Bone marrow (tissue), 2 donors: ENCODE measurements around the gene PRPF19.

ENCODE experiments used
- DNase-seq, 2 donors: peaks; one replicate each; lab custom pipeline; 2025; lab: John Stamatoyannopoulos, UW

Gene PRPF19

GRCh38 chr11:60937811-60938210 lies 31.4 kb upstream of the PRPF19 start:
- DNase-seq: no peak

- DNase-seq: no peak
These were observed 30.8 kb upstream of the PRPF19 start for GRCh38 chr11:60937144-60937527.

GRCh38 chr11:60936467-60937143 lies 30.2 kb upstream of the PRPF19 start:
- DNase-seq: no peak

DNA sequence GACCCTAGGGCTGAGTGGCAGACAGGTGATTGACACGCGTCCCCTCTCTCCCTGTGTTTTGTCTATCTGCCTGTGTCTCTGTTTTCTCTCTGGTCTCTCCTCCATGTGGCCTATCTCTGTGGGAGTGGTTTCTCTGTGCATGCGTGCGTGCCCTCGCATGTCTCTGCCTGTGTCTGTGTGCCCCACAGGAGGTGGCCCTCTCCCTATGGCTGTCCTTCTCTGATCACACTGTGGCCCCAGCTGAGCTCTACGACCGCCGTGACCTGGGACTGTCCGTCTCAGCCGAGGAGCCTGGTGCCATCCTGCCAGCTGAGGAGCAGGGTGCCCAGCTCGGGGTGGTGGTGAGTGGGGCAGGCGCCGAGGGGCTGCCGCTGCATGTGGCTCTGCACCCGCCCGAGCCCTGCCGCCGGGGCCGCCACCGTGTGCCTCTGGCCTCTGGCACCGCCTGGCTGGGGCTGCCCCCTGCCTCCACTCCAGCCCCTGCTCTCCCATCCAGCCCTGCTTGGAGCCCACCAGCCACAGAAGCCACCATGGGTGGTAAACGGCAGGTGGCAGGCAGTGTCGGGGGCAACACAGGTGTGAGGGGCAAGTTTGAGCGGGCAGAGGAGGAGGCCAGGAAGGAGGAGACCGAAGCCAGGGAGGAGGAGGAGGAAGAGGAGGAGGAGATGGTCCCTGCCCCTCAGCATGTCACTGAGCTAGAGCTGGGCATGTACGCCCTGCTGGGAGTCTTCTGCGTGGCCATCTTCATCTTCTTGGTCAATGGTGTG lies 29.5 kb upstream of the PRPF19 start:
- DNase-seq: no peak

GRCh38 chr11:60934790-60935605 lies 28.6 kb upstream of the PRPF19 start:
- DNase-seq: no peak

DNA sequence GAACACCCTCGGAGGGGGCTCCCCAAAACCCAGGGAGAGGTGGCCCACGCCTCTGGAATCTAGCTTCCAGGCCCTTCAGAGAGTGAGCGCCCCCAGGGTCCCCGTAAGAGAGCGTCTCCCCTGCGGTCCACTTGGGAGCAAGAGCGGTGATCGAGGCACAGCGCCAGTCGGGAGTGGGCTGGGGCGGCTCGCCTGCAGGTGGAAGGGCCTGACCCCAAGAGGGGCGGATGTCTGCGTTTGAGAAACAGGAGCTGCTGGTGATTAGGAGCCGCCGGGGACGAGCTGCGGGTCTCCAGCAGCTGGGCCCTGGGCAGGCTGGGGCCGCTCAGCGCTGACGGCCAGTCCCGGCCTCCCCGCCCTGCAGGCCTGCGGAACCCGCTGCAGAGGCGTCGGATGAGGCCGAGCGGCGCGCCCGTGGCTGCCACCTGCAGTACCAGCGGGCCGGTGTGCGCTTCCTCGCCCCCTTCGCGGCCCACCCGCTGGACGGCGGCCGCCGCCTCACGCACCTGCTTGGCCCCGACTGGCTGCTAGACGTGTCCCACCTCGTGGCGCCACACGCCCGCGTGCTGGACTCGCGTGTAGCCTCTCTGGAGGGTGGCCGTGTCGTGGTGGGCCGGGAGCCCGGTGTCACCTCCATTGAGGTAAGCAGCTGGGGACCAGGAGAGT lies 27.9 kb upstream of the PRPF19 start:
- no peak for DNase-seq

- DNase-seq: no peak
These were observed 27.2 kb upstream of the PRPF19 start for GRCh38 chr11:60933416-60934123.

DNA sequence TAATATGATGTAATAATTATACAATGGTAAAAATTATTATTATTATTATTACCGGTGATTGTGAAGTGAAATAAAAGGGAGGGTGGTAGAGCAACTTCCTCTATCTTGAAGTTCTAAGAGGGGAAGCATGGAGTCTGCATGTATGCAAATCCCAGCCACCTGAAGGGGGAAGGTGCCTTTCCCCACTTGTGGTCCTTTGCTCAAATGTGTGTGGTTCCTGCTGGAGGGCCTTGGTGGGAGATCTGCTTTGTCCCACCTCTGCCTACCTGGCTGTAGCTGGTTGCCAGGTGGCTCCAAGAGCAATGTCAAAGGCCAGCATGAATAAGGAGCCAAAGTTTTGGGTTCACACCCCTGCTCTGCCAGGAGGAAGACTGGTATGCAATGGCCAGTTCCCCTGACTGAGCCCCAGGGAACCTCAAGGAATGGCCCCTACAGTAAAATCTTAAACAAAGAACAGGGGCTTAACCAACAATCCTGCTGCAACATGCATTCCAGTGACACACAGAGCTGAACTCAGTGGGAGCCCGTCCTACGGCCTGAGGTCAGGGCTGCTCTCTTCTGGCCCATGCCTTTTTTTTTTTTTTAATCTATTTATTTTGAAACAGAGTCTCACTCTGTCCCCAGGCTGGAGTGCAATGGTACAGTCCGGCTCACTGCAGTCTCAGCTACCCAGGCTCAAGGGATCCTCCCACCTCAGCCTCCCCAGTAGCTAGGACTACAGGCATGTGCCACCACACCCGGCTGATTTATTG lies 26.4 kb upstream of the PRPF19 start:
- DNase-seq: no peak

DNA sequence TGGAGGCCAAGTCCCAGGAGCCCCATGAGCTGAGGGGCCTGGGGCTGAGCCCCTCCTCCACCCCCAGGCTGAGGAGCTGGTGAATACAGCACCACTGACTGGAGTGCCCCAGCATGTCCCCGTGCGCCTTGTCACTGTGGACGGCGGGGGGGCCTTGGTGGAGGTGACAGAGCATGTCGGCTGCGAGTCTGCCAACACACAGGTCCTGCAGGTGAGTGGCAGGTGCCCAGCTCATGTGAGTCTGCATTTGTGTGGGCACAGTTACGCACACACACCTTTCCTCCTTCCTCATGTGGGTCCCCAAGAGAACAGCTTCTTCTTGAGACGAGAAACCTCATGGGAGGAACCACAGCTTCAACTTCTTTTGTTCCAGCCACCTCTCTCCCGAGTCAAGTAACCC lies 25.5 kb upstream of the PRPF19 start:
- no peak for DNase-seq

DNA sequence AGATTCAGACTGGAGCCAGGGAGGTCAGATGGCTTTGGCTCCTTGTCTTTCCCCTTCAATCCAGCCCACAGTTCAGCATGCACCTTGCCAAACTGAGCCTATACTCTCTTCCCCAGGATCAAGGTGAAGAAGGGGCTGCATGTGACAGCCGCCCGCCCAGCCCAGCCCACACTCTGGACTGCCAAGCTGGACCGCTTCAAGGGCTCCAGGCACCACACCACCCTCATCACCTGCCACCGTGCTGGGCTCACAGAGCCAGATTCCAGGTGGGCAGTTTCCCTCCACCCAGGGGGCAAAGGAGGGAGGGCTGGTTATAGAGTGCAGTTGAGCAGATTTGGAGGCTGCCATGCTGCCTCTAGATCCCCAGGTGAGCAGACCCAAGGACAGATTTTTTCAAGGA lies 24.0 kb upstream of the PRPF19 start:
- no peak for DNase-seq

GRCh38 chr11:60929764-60930163 lies 23.4 kb upstream of the PRPF19 start:
- no peak for DNase-seq

DNA sequence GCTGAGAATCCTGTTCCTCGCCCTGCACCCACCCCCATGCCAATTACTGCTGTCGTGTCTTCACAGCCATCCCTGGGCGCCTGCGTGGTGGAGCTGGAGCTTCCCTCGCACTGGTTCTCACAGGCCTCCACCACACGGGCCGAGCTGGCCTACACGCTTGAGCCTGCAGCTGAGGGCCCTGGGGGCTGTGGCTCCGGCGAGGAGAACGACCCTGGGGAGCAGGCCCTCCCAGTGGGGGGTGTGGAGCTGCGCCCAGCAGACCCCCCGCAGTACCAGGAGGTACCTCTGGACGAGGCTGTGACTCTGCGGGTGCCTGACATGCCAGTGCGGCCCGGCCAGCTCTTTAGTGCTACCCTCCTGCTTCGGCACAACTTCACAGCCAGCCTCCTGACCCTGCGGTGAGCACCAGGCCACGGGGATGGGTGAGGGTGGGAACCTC lies 22.2 kb upstream of the PRPF19 start:
- no peak for DNase-seq

DNA sequence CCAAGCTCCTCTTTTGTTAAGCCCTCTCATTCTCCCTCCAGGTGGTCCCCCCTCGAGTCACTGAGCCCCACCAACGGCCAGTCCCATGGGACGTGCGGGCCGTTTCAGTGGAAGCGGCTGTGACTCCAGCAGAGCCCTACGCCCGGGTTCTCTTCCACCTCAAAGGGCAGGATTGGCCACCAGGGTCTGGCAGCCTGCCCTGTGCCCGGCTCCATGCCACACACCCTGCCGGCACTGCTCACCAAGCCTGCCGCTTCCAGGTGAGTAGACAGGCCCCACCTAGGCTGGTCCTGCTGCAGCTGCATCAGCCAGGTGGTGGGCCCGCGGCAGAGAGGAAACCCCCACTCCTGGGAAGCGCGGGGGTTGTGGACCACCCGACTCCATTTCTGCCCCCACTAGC lies 21.2 kb upstream of the PRPF19 start:
- DNase-seq: no peak

DNA sequence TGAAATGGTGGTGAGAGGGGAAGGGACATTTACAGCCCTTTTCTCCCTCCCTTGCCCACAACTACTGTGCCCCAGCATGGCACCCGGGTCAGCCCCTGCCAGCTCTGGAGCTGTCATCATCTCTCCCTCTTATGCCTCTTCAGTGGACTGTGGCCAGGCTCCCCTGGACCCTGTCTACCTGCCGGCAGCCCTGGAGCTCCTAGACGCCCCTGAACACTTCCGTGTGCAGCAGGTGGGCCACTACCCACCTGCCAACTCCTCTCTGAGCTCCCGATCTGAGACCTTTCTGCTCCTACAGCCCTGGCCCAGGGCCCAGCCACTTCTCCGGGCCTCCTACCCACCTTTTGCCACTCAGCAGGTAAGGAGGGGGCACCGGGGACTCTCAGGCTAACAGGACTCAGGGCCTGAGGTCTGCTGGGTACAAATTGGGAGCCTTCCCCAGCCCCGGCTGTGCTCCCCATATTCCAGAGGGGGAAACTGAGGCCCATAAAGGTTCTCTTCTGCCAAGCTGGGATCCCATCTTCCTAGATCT lies 20.7 kb upstream of the PRPF19 start:
- no peak for DNase-seq

GRCh38 chr11:60926500-60926899 lies 20.1 kb upstream of the PRPF19 start:
- DNase-seq: no peak

- no peak for DNase-seq
These were observed 19.5 kb upstream of the PRPF19 start for GRCh38 chr11:60925868-60926267.

- no peak for DNase-seq
These were observed 18.8 kb upstream of the PRPF19 start for GRCh38 chr11:60924906-60925853.

DNA sequence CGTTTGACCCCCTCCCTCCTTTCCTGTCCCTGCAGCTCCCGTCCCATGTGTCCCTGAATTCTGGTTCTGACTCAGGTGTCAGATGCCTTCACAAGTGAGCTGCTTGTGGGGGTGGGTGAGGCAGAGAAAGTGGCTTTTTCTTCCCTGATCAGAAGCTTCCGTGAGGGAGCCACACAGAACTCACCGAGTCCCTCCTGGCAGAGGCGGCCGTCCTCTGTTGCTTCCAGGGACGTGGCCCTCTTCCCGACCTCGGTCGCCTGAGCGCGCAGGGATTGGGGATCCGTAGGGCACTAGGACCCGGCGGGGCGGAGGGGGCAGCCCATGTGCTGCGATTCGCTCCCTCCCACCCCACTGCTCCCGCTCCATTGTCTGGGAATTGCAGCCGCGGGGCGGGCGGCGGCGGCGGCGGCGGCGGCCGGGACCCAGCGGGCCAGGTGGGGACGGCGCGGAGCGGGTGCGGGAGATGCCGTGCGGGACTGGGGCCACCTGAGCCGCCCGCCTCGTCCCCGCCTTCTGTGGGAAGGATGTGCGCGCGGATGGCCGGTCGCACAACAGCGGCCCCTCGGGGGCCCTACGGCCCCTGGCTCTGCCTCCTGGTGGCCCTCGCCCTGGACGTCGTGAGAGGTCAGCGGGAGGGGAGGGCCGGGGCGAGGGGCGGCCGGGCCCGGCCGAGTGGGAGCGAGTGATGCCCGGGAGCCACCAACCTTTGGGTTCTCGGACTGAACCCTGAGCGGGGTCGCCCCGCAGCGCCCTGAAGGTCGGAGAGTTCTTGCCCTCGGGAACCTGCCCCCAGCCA lies 17.9 kb upstream of the PRPF19 start, which contains the start of gene TMEM132A:
TMEM132A (plus strand) TSS at position 351 of the 796 bp plus-strand sequence; CDS start at position 525, 174 bp downstream.
- DNase-seq: no peak

- DNase-seq: no peak
These were observed 17.4 kb upstream of the PRPF19 start for GRCh38 chr11:60923800-60924109.
